GM12874 (cell line): ENCODE data around the gene LRP5.

Experiments
- CTCF ChIP-seq: IDR thresholded peaks from 2 replicates; pipeline ENCODE4 v1.5.1; 2011; ENCODE audit warnings: low read depth, mild to moderate bottlenecking, control low read depth, low read length, moderate library complexity; ENCODE audit not compliant: insufficient read depth

The LRP5 gene

GRCh38 chr11:68297812-68298658 lies 14.4 kb upstream of the LRP5 start:
- TF ChIP-seq CTCF: peak; percentile 94

GRCh38 chr11:68298659-68299516 lies 13.5 kb upstream of the LRP5 start:
- no peak for TF ChIP-seq CTCF

GRCh38 chr11:68300076-68300830 lies 12.1 kb upstream of the LRP5 start:
- peak; percentile 16; the same call in 1 of the 2 replicates for TF ChIP-seq CTCF

GRCh38 chr11:68302256-68302655 lies 10.1 kb upstream of the LRP5 start:
- no peak for TF ChIP-seq CTCF

- no peak for TF ChIP-seq CTCF
These were observed 9.7 kb upstream of the LRP5 start for GRCh38 chr11:68302670-68303069.

- TF ChIP-seq CTCF: no peak
These were observed 9.3 kb upstream of the LRP5 start for GRCh38 chr11:68303083-68303482.
